Activated CD4-positive, alpha-beta memory T cell treated with anti-CD3 and anti-CD28 coated beads for 36 hours (primary cell): Measurements from ENCODE around the gene RHBDL3. TPM values are rescaled to one million over a fixed set of nuclear protein-coding genes. Genes with fewer than 3 reads are reported as not detected.

Experiments
- CTCF ChIA-PET: fragments of 350-600 bp; sonication (Branson Sonifier 250); formaldehyde crosslinking; loops from one replicate; lab custom pipeline; 2021; ENCODE audit warnings: antibody characterized with exemption, inconsistent platforms; lab: Charles Lee
- POLR2A ChIA-PET: fragments of 350-600 bp; sonication (Branson Sonifier 250); formaldehyde crosslinking; loops from one replicate; lab custom pipeline; 2021; ENCODE audit warnings: antibody characterized with exemption; lab: Charles Lee
- DNase-seq: peaks from one replicate; pipeline ENCODE4 v3.0.0-alpha.2; 2020
- H3K27ac Mint-ChIP-seq: one replicate; pipeline ENCODE4 v1.8.0; 2021; ENCODE audit warnings: mixed read lengths
- H3K27me3 Mint-ChIP-seq: one replicate; pipeline ENCODE4 v1.8.0; 2021; ENCODE audit warnings: mixed read lengths
- H3K36me3 Mint-ChIP-seq: one replicate; pipeline ENCODE4 v1.8.0; 2021; ENCODE audit warnings: mixed read lengths
- H3K4me1 Mint-ChIP-seq: one replicate; pipeline ENCODE4 v1.8.0; 2021; ENCODE audit warnings: low read depth, mixed read lengths
- H3K4me3 Mint-ChIP-seq: one replicate; pipeline ENCODE4 v1.8.0; 2021; ENCODE audit warnings: mild to moderate bottlenecking, mixed read lengths
- H3K9me3 Mint-ChIP-seq: one replicate; pipeline ENCODE4 v1.8.0; 2021; ENCODE audit warnings: mixed read lengths
- intact Hi-C: fragments of 100-400 bp; cut with micrococcal nuclease; formaldehyde crosslinking; loops from one replicate; pipeline ENCODE4 v1.15.1; 2023
- total RNA-seq, 2 experiments: library from RNA; stranded (reverse); gene quantifications; one replicate each; pipeline ENCODE4 v1.2.3, GENCODE V29; 2021

RHBDL3 gene
- total RNA-seq, 2 experiments from 2014 or later = 0.17 TPM; not detected in 1

DNA sequence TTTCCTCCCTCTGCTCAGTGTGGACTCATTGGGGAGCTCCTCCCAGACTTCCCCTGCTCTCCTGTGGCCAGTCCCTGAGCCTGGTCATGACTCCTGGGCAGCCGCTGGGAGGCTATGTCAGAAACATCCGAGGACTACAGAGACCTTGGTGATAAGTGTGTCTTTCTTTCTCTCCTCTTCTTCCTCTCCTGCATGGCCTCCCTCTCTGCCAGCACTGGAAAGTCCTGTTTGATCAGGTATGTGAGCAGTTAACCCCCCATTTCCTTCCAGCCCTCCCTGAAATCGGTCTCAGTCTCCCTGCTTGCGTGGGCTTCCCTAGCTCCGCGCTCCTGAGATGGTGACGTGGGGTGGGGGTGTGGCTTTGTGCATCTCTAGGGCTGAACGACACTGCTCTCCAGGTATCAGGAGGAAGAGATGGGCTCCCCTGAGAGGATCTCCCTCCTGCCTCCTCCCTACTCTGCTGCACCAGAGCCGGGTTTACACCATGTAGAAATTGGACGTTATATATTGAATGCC, 2.1 kb downstream of the RHBDL3 start:
- DNase-seq = peak; percentile 24
- POLR2A ChIA-PET = no interaction called here
- Mint-ChIP-seq H3K4me3 (peak overlapping the region; percentile 27), H3K27me3 (peaks cover 54% of the 10 kb centered on the region), H3K9me3 (no peaks in the 10 kb centered on the region), H3K4me1 (peaks cover 14% of the 10 kb centered on the region), H3K36me3 (no peaks in the 10 kb centered on the region), H3K27ac (no peak overlapping the region)
- intact Hi-C loops = loop anchor here (5.0 kb wide), 1 partner anchor 50 kb away; no protein-coding TSS in a partner anchor
- CTCF ChIA-PET = no interaction called here

DNA sequence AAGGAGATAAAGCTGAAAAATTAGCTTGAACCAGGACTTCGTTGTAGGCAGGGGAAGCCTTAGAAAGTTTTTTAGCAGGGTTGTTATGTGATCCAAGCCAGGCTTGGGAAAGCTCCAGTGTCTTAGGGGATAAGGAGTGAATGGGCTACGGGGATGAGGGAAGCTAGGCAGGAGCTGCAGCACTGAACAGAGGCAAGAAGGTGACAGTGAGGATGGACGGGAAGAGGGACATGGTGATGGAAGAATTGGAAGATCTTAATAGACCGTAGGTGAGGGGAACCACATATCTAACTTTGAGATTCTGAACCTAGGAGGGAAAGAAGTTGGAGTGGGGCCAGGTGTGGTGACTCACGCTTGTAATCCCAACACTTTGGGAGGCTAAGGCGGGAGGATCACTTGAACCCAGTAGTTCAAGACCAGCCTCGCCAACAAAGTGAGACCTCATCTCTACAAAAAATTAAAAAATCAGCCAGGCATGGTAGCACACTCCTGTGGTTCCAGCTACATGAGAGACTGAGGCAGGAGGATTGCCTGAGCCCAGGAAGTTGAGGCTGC, 3.2 kb downstream of the RHBDL3 start:
- no peaks in the 10 kb centered on the region for H3K36me3 Mint-ChIP-seq
- H3K4me1 Mint-ChIP-seq = peaks cover 14% of the 10 kb centered on the region
- peaks cover 49% of the 10 kb centered on the region for H3K27me3 Mint-ChIP-seq
- no peak overlapping the region for H3K4me3 Mint-ChIP-seq
- intact Hi-C loops = loop anchor here (5.0 kb wide), 1 partner anchor 48 kb away; no protein-coding TSS in a partner anchor
- H3K27ac Mint-ChIP-seq = no peak overlapping the region
- DNase-seq = no peak
- H3K9me3 Mint-ChIP-seq = no peaks in the 10 kb centered on the region
- POLR2A ChIA-PET = no interaction called here
- CTCF ChIA-PET = no interaction called here

DNA sequence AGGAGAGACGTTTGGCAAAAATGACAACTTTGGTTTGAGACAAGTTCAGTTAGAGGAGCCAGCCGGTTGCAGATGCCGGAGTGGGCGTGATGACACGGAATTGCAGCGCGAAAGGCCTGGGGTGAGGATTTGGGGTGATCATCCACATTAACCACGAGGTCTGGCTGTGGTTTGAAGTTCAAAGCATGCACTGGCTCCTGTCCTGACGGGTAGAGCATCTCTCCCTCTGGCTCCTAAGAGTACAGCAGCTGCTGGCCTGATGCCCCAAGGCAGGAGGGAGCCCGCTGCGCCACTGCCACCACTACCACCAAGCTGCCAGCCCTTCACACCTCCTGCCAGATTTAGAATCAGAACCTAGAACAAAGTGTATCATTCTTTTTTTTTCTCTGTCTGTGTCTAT, 3.7 kb downstream of the RHBDL3 start:
- Mint-ChIP-seq H3K27ac (no peak overlapping the region), H3K36me3 (no peaks in the 10 kb centered on the region), H3K4me1 (peaks cover 14% of the 10 kb centered on the region), H3K27me3 (peaks cover 45% of the 10 kb centered on the region), H3K4me3 (no peak overlapping the region), H3K9me3 (no peaks in the 10 kb centered on the region)
- no peak for DNase-seq
- ChIA-PET CTCF (no interaction called here), POLR2A (no interaction called here)
- intact Hi-C loops = loop anchor here (5.0 kb wide), 1 partner anchor 48 kb away; no protein-coding TSS in a partner anchor

DNA sequence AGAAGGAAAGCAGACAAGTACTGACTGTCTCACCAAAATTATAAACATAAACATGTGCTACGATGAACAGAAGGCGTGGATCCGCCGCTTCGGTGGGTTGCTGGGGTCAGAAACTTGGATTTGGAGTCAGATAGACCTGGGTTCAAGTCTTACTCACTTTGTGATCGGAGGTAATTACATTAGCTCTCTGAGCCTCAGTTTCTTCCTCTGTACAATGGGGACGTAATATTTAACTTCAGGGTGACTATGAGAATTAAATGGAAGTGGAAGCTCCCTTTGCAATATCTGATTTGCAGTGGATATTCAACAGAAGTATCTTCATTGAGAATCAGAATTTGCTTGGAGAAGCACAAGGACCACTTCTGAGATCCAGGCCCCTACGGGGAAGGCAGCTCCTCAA, 6.2 kb downstream of the RHBDL3 start:
- POLR2A ChIA-PET = no interaction called here

DNA sequence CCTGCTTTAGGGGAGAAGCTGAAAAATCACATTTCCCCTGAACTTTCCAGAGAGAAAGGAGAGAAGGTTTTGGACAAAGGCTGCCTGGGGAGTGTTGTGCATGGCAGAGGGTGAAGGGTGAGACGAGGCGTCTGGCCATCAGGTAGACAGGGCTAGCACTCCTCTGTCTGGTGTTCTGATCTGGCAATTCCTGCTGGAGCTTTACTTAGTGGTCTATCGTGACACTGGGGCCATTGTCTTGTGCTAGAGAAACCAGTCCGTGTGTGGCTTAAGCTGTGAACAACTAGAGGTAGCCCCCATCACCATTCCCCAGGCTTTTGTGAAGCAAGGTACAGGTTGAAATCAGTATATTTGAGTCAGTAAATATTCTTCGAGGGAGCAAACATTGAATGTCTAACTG, 8.5 kb downstream of the RHBDL3 start:
- Mint-ChIP-seq H3K36me3 (no peaks in the 10 kb centered on the region), H3K9me3 (no peaks in the 10 kb centered on the region), H3K27ac (no peak overlapping the region), H3K4me1 (no peaks in the 10 kb centered on the region), H3K4me3 (no peak overlapping the region), H3K27me3 (peaks cover 15% of the 10 kb centered on the region)
- ChIA-PET POLR2A (no interaction called here), CTCF (no interaction called here)
- intact Hi-C loops = no loop called here
- no peak for DNase-seq

More for the DNA sequence above, 6.2 kb downstream of the RHBDL3 start:
- DNase-seq = no peak
- Mint-ChIP-seq H3K4me3 (no peak overlapping the region), H3K36me3 (no peaks in the 10 kb centered on the region), H3K4me1 (peaks cover 10% of the 10 kb centered on the region), H3K27me3 (peaks cover 35% of the 10 kb centered on the region), H3K27ac (no peak overlapping the region), H3K9me3 (no peaks in the 10 kb centered on the region)
- intact Hi-C loops = no loop called here
- CTCF ChIA-PET = interaction anchor here (1.6 kb wide), 1 partner anchor 10 kb away, joined by 4 read pairs; no protein-coding TSS in a partner anchor

DNA sequence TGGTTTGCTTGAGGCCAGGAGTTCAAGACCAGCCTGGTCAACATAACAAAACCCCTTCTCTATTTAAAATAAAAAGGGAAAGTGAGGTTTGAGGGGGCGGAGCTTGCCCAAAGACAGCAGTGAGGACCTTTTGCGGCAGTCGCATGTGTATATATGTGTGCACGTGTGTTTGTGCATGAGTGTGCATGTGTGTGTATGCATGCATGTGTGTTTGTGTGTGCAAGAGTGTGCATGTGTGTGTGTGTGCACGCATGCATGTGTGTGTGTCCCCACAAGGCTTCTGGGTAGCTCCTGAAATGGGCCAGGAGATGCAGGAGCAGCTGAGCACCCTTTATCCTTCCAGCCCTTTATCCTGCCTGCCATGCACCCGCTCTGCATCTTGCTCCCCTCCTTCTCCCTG, 9.0 kb downstream of the RHBDL3 start:
- Mint-ChIP-seq H3K36me3 (no peaks in the 10 kb centered on the region), H3K27me3 (peaks cover 9% of the 10 kb centered on the region), H3K4me3 (no peak overlapping the region), H3K27ac (no peak overlapping the region), H3K4me1 (no peaks in the 10 kb centered on the region), H3K9me3 (no peaks in the 10 kb centered on the region)
- intact Hi-C loops = no loop called here
- no peak for DNase-seq
- CTCF ChIA-PET = no interaction called here
- POLR2A ChIA-PET = no interaction called here

DNA sequence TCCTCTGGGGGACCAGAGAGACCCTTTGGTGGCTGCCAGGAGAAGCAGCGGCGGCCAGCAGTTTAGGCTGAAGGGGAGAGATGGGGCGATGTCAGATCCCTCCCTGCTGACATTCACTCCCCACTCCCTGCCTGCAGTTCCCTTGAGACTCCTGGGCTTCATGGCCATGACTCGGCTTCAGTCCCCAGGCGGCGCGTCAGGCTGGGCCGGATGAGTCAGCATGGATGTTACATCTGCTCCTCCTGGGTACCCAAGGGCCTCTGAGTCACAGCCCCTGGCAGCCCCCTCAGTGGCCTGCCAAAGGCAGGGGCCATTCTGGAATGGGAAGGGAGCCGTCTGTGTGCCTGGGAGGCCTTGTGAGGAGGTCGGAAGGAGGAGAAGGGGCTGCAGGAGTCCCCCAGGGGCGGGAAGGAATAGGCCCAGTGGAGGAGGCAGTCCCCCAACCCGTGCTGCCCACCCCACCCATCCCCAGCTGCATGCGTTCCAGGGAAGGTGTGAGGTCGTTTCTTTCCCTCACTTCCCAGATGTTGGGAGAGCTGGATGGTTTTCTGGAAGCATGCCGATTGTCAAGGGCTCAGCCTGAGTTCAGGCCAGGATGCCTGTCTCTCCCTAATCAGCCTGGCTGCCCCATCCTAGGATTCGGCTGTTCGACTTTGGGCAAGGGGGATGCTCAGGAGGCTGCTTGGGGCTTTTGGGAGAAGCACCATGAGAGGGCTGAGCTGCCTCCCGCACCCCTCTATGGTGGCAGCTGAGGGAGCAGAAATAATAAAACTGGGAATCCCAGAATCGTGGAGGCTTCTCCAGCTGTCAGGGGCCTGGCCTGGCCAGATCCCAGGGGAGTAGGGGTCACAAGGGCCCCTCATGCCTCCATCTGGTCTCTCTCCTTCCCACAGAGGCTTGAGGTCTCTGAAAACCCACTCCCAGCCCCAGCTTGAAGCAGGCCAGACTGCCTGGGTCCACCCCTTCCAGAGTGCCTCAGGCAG, 9.7 kb downstream of the RHBDL3 start:
- DNase-seq = peak; percentile 19
- Mint-ChIP-seq H3K4me3 (no peak overlapping the region), H3K36me3 (no peaks in the 10 kb centered on the region), H3K9me3 (no peaks in the 10 kb centered on the region), H3K27ac (no peak overlapping the region), H3K27me3 (peaks cover 9% of the 10 kb centered on the region), H3K4me1 (no peaks in the 10 kb centered on the region)
- intact Hi-C loops = no loop called here
- CTCF ChIA-PET = no interaction called here
- POLR2A ChIA-PET = no interaction called here

DNA sequence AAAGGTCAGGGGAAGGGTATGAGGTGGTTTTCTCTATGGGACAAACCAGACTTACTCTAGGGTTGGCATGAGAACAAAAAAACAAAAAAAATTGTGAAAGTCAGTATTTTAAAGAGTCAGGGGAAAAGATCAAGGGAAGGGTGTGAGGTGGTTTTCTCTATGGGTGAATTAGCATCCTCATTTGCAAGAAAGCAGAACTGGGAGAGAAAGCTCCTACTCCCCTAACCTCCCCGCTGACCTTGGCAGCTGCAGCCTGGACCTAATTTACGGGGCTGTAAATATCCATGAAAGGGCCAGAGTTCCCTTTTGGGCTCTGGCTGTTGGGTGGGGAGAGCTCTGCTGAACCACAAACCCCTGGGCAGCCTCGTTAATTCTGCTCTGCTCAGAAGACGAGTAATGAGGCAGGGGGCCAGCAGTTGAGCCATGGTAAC, 10.6 kb downstream of the RHBDL3 start:
- ChIA-PET CTCF (no interaction called here), POLR2A (no interaction called here)
- no peaks in the 10 kb centered on the region for H3K4me1 Mint-ChIP-seq
- no peak overlapping the region for H3K4me3 Mint-ChIP-seq
- peaks cover 5% of the 10 kb centered on the region for H3K27me3 Mint-ChIP-seq
- no peak overlapping the region for H3K27ac Mint-ChIP-seq
- H3K36me3 Mint-ChIP-seq = no peaks in the 10 kb centered on the region
- H3K9me3 Mint-ChIP-seq = no peaks in the 10 kb centered on the region
- intact Hi-C loops = no loop called here
- no peak for DNase-seq

DNA sequence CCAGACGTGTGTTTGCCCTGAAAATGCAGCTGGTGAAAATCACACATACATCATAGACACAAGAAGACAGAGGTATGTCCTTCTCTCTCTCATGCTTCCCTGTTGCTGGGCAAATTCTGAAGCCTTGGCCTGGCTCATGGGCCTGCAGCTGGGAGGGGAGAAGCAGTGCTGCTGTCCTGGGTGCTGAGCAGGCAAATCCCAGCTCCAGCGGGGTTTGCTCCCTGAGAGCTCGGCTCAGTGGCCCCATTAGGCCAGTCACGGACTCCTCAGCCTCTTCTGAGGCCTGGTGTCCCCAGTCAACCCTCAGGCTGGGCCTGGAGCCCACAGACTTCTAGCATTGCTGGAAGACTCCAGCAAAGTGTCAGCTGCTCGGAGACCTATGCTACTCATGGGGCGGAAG, 11.7 kb downstream of the RHBDL3 start:
- no peaks in the 10 kb centered on the region for H3K9me3 Mint-ChIP-seq
- no peaks in the 10 kb centered on the region for H3K4me1 Mint-ChIP-seq
- H3K4me3 Mint-ChIP-seq = no peak overlapping the region
- no peak for DNase-seq
- ChIA-PET POLR2A (no interaction called here), CTCF (no interaction called here)
- peaks cover 2% of the 10 kb centered on the region for H3K27me3 Mint-ChIP-seq
- no peaks in the 10 kb centered on the region for H3K36me3 Mint-ChIP-seq
- intact Hi-C loops = no loop called here
- no peak overlapping the region for H3K27ac Mint-ChIP-seq

DNA sequence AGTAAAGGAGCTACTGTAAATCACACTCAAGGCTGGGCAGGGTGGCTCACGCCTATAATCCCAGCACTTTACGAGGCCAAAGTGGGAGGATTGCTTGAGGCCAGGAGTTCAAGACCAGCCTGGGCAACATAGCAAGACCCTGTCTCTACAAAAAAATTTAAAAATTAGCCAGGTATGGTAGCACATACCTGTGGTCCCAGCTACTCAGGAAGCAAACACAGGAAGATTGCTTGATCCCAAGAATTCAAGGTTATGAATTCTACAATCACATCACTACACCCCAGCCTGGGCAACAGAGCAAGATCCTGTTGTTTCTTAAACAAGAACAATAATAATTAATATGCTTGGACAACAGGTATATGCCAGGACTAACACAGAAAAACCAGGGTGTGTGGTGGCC, 13.2 kb downstream of the RHBDL3 start:
- Mint-ChIP-seq H3K4me3 (no peak overlapping the region), H3K27ac (no peak overlapping the region), H3K9me3 (no peaks in the 10 kb centered on the region), H3K27me3 (peaks cover 6% of the 10 kb centered on the region), H3K36me3 (no peaks in the 10 kb centered on the region), H3K4me1 (no peaks in the 10 kb centered on the region)
- intact Hi-C loops = no loop called here
- ChIA-PET POLR2A (no interaction called here), CTCF (no interaction called here)
- no peak for DNase-seq

DNA sequence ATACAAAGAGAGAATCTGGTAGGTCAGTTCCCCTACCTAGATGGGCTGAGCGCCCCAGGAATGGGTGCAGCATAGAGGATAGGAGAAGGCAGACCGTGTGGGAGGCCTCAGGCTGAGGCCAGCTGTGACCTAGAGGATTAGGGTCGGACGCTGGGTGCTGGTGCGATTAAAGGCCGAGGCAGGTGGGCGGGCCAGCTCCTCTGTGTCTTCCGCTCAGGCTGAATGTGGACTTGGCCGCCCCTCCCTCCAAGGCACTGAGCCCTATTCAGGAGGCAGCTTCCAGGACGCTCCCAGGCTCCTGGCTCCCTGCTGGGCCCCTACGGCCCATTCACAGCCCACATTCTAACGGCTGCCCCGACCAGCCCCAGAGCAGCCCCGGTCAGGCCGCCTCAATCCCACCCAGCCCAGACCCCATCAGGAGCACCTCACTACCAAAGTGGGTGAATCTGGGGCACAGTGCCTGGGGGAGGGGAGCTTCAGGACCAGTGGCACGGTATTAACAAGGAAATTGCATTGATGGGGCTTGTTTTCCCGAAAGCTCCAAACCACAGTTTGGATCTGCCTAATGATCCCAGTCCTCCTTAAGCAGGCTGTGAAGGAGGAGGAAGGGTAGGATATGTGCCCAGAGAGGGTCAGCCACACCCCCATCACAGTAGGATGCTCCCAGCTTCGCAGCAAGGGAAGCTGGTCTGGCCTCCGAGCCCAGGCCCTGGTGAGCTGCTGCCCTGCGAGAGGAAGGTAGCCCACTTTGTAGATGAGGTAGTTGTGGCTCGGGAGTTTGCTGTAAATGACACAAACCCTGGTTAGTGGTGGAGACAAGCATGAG, 14.5 kb downstream of the RHBDL3 start:
- H3K4me3 Mint-ChIP-seq = no peak overlapping the region
- intact Hi-C loops = no loop called here
- H3K4me1 Mint-ChIP-seq = no peaks in the 10 kb centered on the region
- POLR2A ChIA-PET = no interaction called here
- no peak overlapping the region for H3K27ac Mint-ChIP-seq
- H3K9me3 Mint-ChIP-seq = no peaks in the 10 kb centered on the region
- peaks cover 6% of the 10 kb centered on the region for H3K27me3 Mint-ChIP-seq
- H3K36me3 Mint-ChIP-seq = no peaks in the 10 kb centered on the region
- no peak for DNase-seq
- CTCF ChIA-PET = interaction anchor here (1.2 kb wide), 1 partner anchor 39 kb away, joined by 3 read pairs; no protein-coding TSS in a partner anchor
